K562 (cell line): Measurements from ENCODE around the gene SERPINE3. TPM values are rescaled to one million over a fixed set of nuclear protein-coding genes. Genes with fewer than 3 reads are reported as not detected.

ENCODE experiments used
- ATAC-seq: fragments of 200-7000 bp; cut with Tn5 transposase; 3 replicates; pipeline ENCODE4 v1.9.1; 2020; ENCODE audit warnings: moderate library complexity
- BruUV-seq: library from RNA; stranded (reverse); fragments of 400-500 nt; replicated peaks from 2 replicates; lab custom pipeline; 2021; lab: Mats Ljungman, UMichigan
- CTCF ChIA-PET: fragments of 300-600 bp; formaldehyde crosslinking; extraction: SDS; loops from one replicate; lab custom pipeline; 2021; ENCODE audit warnings: low intra/inter-chr PET ratio; lab: Yijun Ruan, JAX
- POLR2A ChIA-PET: fragments of 300-600, 350-650 bp; sonication (Branson Sonifier 250); formaldehyde crosslinking; extraction: SDS; loops from one replicate; lab custom pipeline; 2021; ENCODE audit warnings: antibody characterized with exemption, inconsistent platforms; lab: Yijun Ruan, JAX
- DNase-seq, 4 experiments: peaks; one replicate each; pipeline versions ENCODE4 v3.0.0 to v3.0.0-alpha.2; 2011 to 2018; ENCODE audit warnings: low spot score in 3 of 4, mixed read lengths in 3 of 4; ENCODE audit errors: extremely low read depth in 1 of 4
- FAIRE-seq: peaks from 2 replicates; lab custom pipeline; 2011; peaks lifted over from hg19 to GRCh38; lab: Jason Lieb, UNC
- H2AFZ ChIP-seq: 2 replicates; pipeline ENCODE4 v1.6.0; 2011; ENCODE audit warnings: low read depth, low read length, control low read depth, inconsistent platforms
- H3K27ac ChIP-seq: fragments of 200-600 bp; 3 replicates; pipeline ENCODE4 v1.8.0; 2011; ENCODE audit warnings: low read depth, mild to moderate bottlenecking, control low read depth, inconsistent platforms, low read length, moderate library complexity, mixed read lengths; ENCODE audit errors: extremely low read depth
- H3K27me3 ChIP-seq, 2 experiments: fragments of 300-600 bp in 1 of 2; 2 replicates in 1 of 2; 3 replicates in 1 of 2; pipeline versions ENCODE4 v1.6.0 to v1.8.0; 2011; ENCODE audit warnings: inconsistent platforms in 2 of 2, low read length in 2 of 2, mild to moderate bottlenecking in 1 of 2, mixed read lengths in 1 of 2, moderate library complexity in 1 of 2; ENCODE audit not compliant: control insufficient read depth in 2 of 2, insufficient read depth in 2 of 2
- H3K36me3 ChIP-seq: fragments of 300-600 bp; 3 replicates; pipeline ENCODE4 v1.8.0; 2011; ENCODE audit warnings: mild to moderate bottlenecking, low read length, inconsistent platforms; ENCODE audit not compliant: control insufficient read depth, insufficient read depth
- H3K4me1 ChIP-seq, 2 experiments: fragments of 200-600 bp in 1 of 2; replicated peaks in 1 of 2; 2 replicates in 1 of 2; 3 replicates in 1 of 2; pipeline versions ENCODE4 v1.5.1 to v1.8.0; 2011; ENCODE audit warnings: inconsistent platforms in 2 of 2, low read length in 2 of 2, mild to moderate bottlenecking in 1 of 2, mixed read lengths in 1 of 2, moderate library complexity in 1 of 2; ENCODE audit not compliant: control insufficient read depth in 2 of 2, insufficient read depth in 2 of 2
- H3K4me2 ChIP-seq: 2 replicates; pipeline ENCODE4 v1.6.1; 2011; ENCODE audit warnings: low read length, control low read depth, inconsistent platforms, mixed read lengths; ENCODE audit not compliant: insufficient read depth
- H3K4me3 ChIP-seq: fragments of 200-600 bp; sonication (generic), shearing (Covaris generic); 2 replicates; pipeline ENCODE4 v1.5.1; 2016; ENCODE audit warnings: control low read depth, inconsistent platforms
- H3K79me2 ChIP-seq: fragments of 200-600 bp; 3 replicates; pipeline ENCODE4 v1.8.0; 2011; ENCODE audit warnings: low read length, inconsistent platforms; ENCODE audit not compliant: control insufficient read depth, insufficient read depth
- H3K9ac ChIP-seq, 2 experiments: 2 replicates each; pipeline versions ENCODE4 v1.6.0 to v1.6.1; 2011; ENCODE audit warnings: low read depth in 2 of 2, low read length in 2 of 2, control low read depth in 1 of 2, inconsistent platforms in 1 of 2, mild to moderate bottlenecking in 1 of 2, mixed read lengths in 1 of 2; ENCODE audit not compliant: insufficient read depth in 1 of 2
- H3K9me1 ChIP-seq: one replicate; pipeline ENCODE4 v1.6.0; 2011; ENCODE audit warnings: inconsistent platforms, mild to moderate bottlenecking, low read length, moderate library complexity; ENCODE audit not compliant: control insufficient read depth, insufficient read depth
- H3K9me3 ChIP-seq: replicated peaks from 2 replicates; pipeline ENCODE4 v1.5.1; 2011; ENCODE audit warnings: low read depth, low read length, inconsistent platforms; ENCODE audit not compliant: control insufficient read depth, insufficient read depth
- H4K20me1 ChIP-seq: replicated peaks from 2 replicates; pipeline ENCODE4 v1.6.1; 2011; ENCODE audit warnings: low read length, inconsistent platforms, mixed read lengths; ENCODE audit not compliant: control insufficient read depth, insufficient read depth
- ESRRB ChIP-seq: fragments of 250-450 bp; sonication (Bioruptor Pico); IDR thresholded peaks from 2 replicates; pipeline ENCODE4 v1.5.0; 2020; ENCODE audit warnings: mild to moderate bottlenecking, moderate library complexity, borderline replicate concordance
- EZH2 ChIP-seq: IDR thresholded peaks from 2 replicates; pipeline ENCODE4 v1.6.1; 2012; ENCODE audit warnings: low read depth, mild to moderate bottlenecking, inconsistent platforms, low read length, borderline replicate concordance
- FOXO4 ChIP-seq: fragments of 450-650 bp; formaldehyde crosslinking; IDR thresholded peaks from 2 replicates; pipeline ENCODE4 v1.4.0; 2020; ENCODE audit warnings: mild to moderate bottlenecking, moderate library complexity
- HNRNPUL1 ChIP-seq: fragments of 200-400 bp; formaldehyde crosslinking; IDR thresholded peaks from 2 replicates; pipeline ENCODE4 v1.6.1; 2017; ENCODE audit warnings: low read length
- MTA2 ChIP-seq: fragments of 450-650 bp; IDR thresholded peaks from 2 replicates; pipeline ENCODE4 v1.6.1; 2016; ENCODE audit warnings: low read depth
- POLR2B ChIP-seq: fragments of 450-650 bp; IDR thresholded peaks from 2 replicates; pipeline ENCODE4 v1.6.1; 2018; ENCODE audit warnings: low read depth; ENCODE audit not compliant: partially characterized antibody
- RHOXF2B ChIP-seq: fragments of 250-450 bp; sonication (Bioruptor Pico); conservative IDR thresholded peaks from 2 replicates; pipeline ENCODE4 v1.5.1; 2021
- SIN3B ChIP-seq: fragments of 450-650 bp; IDR thresholded peaks from 2 replicates; pipeline ENCODE4 v1.6.1; 2017; ENCODE audit warnings: low read depth, mild to moderate bottlenecking, moderate library complexity
- SOX6 ChIP-seq: fragments of 450-650 bp; IDR thresholded peaks from 2 replicates; pipeline ENCODE4 v1.6.1; 2014; ENCODE audit warnings: mild to moderate bottlenecking
- XRCC3 ChIP-seq: fragments of 450-650 bp; IDR thresholded peaks from 2 replicates; pipeline ENCODE4 v1.6.1; 2017; ENCODE audit warnings: mild to moderate bottlenecking, moderate library complexity
- ZNF124 ChIP-seq: sonication (generic); formaldehyde crosslinking; IDR thresholded peaks from 2 replicates; pipeline ENCODE4 v1.8.1; 2022; ENCODE audit warnings: missing genetic modification reagents
- ZNF23 ChIP-seq: fragments of 250-450 bp; sonication (Bioruptor Pico); IDR thresholded peaks from 2 replicates; pipeline ENCODE4 v1.4.0; 2020; ENCODE audit warnings: mild to moderate bottlenecking
- ZNF324 ChIP-seq: fragments of 250-450 bp; sonication (Bioruptor Pico); IDR thresholded peaks from 2 replicates; pipeline ENCODE4 v1.4.0; 2020; ENCODE audit warnings: mild to moderate bottlenecking
- ZNF407 ChIP-seq: fragments of 450-650 bp; IDR thresholded peaks from 2 replicates; pipeline ENCODE4 v1.6.1; 2016; ENCODE audit warnings: low read depth
- ZNF766 ChIP-seq: fragments of 200-800 bp; sonication (Bioruptor generic); conservative IDR thresholded peaks from 2 replicates; pipeline ENCODE4 v1.6.1; 2016; ENCODE audit warnings: missing genetic modification characterization, missing compliant biosample characterization
- WGBS: fragments of 100-300 bp; shearing (Covaris generic); methylation state at CpG from one replicate; pipeline ENCODE4 v1.1.6; 2016; ENCODE audit warnings: low coverage, mixed read lengths; ENCODE audit not compliant: insufficient coverage; ENCODE audit errors: missing lambda C conversion rate; 5-methylcytosine and 5-hydroxymethylcytosine counted together
- in situ Hi-C: fragments of 300-500 bp; cut with MboI; formaldehyde crosslinking; loops from 4 replicates; pipeline ENCODE4 v1.15.0; 2018; ENCODE audit warnings: inconsistent platforms, mixed read lengths
- intact Hi-C: fragments of 100-400 bp; cut with micrococcal nuclease; formaldehyde crosslinking; loops from 2 replicates; pipeline ENCODE4 v1.14.2; 2022
- polyA plus RNA-seq, 8 experiments: library from polyadenylated mRNA; depleted of rRNA in 4 of 8; stranded (reverse) in 5 of 8; unstranded in 3 of 8; fragments of >200 nt; fragmentation: Nextera tagmentation in 2 of 8; fragmentation: Illumina TruSeq in 1 of 8; extraction: Ambion mirVana in 2 of 8; extraction: Trizol in 1 of 8; gene quantifications; 2 replicates each; pipeline versions ENCODE4 v1.2.1 to v1.2.3, GENCODE V29; 2011 to 2014; ENCODE audit warnings: inconsistent platforms in 1 of 8, missing spikeins in 1 of 8
- total RNA-seq, 7 experiments: library from RNA; depleted of rRNA in 6 of 7; stranded (reverse); fragments of >200 nt in 6 of 7; fragmentation: Illumina TruSeq in 2 of 7; extraction: Trizol in 2 of 7; gene quantifications; 2 replicates each; pipeline versions ENCODE4 v1.2.1 to v1.2.3, GENCODE V29; 2011 to 2021; ENCODE audit warnings: low replicate concordance in 1 of 7

Gene SERPINE3
- total and polyA plus RNA-seq, 9 of the 15 experiments (the other 6 are each of a cell fraction or from before 2014, with no cell fraction given): not detected

- 6% methylated on average over 2 of the region's 2 CpGs for WGBS
- in situ Hi-C loops: no loop called here
- no peaks in the 10 kb centered on the region; a peak in 2 of 5 replicates for H3K4me1 ChIP-seq
- no peaks in the 10 kb centered on the region for H3K9me3 ChIP-seq
- ChIA-PET POLR2A (no interaction called here), CTCF (no interaction called here)
- H3K9ac ChIP-seq: no peak overlapping the region
- no peak overlapping the region for H3K27ac ChIP-seq
- H3K79me2 ChIP-seq: no peaks in the 10 kb centered on the region
- H3K9me1 ChIP-seq: no peaks in the 10 kb centered on the region
- no peak overlapping the region for H2AFZ ChIP-seq
- no peaks in the 10 kb centered on the region for H4K20me1 ChIP-seq
- no peaks in the 10 kb centered on the region for H3K36me3 ChIP-seq
- no TSS peak for BruUV-seq
- peaks cover 5 to 18% of the 10 kb centered on the region in 2 experiments; a peak in 3 of 5 replicates for H3K27me3 ChIP-seq
- ATAC-seq: no peak
- no peak overlapping the region for H3K4me2 ChIP-seq
- intact Hi-C loops: no loop called here
- no peak for DNase-seq
- no peak overlapping the region for H3K4me3 ChIP-seq
- FAIRE-seq: no peak
- TF ChIP-seq ZNF124: no peak
- TF ChIP-seq MTA2: no peak
- TF ChIP-seq RHOXF2B: no peak
- TF ChIP-seq ZNF23 (CRISPR knock-in tag): no peak
- no peak for TF ChIP-seq ZNF407
- no peak for TF ChIP-seq XRCC3
- no peak for TF ChIP-seq ZNF766 (CRISPR knock-in tag)
- TF ChIP-seq POLR2B: no peak
- TF ChIP-seq SIN3B: no peak
- TF ChIP-seq EZH2: no peak
- no peak for TF ChIP-seq SOX6
- TF ChIP-seq ESRRB (CRISPR knock-in tag): no peak
- no peak for TF ChIP-seq ZNF324 (CRISPR knock-in tag)
- no peak for TF ChIP-seq HNRNPUL1
- TF ChIP-seq FOXO4 (CRISPR knock-in tag): no peak
Observed at GRCh38 chr13:51332566-51333361, 6.7 kb upstream of the SERPINE3 start.
